ENCODE measurements around the gene CLEC3B. TPM values are rescaled to one million over a fixed set of nuclear protein-coding genes. Genes with fewer than 3 reads are reported as not detected.

CLEC3B gene
- total and polyA plus RNA-seq, 2 donors (not counting 1 experiment from before 2014, with no cell fraction given): 0.82 TPM; not detected in 1

DNA sequence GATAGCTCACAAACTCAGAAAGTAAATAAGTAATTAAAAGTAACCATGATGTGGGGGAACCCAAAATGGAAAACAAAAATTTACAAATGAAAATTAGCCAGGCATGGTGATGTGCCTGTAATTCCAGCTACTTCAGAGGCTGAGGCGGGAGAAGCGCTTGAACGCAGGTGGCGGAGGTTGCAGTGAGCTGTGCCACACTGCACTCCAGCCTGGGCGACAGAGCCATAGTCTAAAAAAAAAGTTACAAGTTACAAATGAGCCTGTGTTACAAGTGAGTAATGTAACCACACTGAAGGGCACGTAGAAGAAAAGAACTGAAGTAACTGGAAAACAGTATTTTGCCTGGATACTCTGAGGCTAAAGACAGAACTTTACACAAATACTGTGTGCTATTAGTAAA is 38.8 kb upstream of the CLEC3B start:
- no peak overlapping the region for H3K4me3 ChIP-seq (ENCODE audit: control extremely low read depth in 1 of 5, extremely low read depth in 1 of 5, insufficient read depth in 1 of 5, low read depth in 2 of 5, low read length in 4 of 5)
- no peak overlapping the region for H2AFZ ChIP-seq (ENCODE audit: insufficient read depth, low read depth, low read length, poor library complexity, severe bottlenecking)
- Mint-ChIP-seq H3K27me3 (no peaks in the 10 kb centered on the region), H3K9me3 (ENCODE audit: insufficient read depth) (no peaks in the 10 kb centered on the region), H3K27ac (no peak overlapping the region), H3K4me1 (peaks cover 19% of the 10 kb centered on the region), H3K4me3 (no peak overlapping the region)
- ATAC-seq (ENCODE audit: low read depth): no peak
- no peak overlapping the region for H3K27ac ChIP-seq (ENCODE audit: low read length in 2 of 2)
- 89% methylated on average over 5 of the region's 6 CpGs for WGBS (ENCODE audit: insufficient coverage)
- H3K9ac ChIP-seq (ENCODE audit: low read length): no peak overlapping the region
- peaks cover 50% of the 10 kb centered on the region for H4K20me1 ChIP-seq (ENCODE audit: control insufficient read depth, insufficient read depth, low read length, poor library complexity, severe bottlenecking)
- H3K4me2 ChIP-seq (replicated peaks; ENCODE audit: low read depth, low read length, poor library complexity, severe bottlenecking): no peak overlapping the region
- ChIA-PET CTCF (interaction anchor here (0.6 to 1.6 kb wide), 5 partner anchors 8 to 649 kb away, joined by 3 to 8 read pairs (median 3); partner anchors contain the start of genes EXOSC7 and ZDHHC3), POLR2A (no interaction called here)
- TF ChIP-seq, protein P1, sequence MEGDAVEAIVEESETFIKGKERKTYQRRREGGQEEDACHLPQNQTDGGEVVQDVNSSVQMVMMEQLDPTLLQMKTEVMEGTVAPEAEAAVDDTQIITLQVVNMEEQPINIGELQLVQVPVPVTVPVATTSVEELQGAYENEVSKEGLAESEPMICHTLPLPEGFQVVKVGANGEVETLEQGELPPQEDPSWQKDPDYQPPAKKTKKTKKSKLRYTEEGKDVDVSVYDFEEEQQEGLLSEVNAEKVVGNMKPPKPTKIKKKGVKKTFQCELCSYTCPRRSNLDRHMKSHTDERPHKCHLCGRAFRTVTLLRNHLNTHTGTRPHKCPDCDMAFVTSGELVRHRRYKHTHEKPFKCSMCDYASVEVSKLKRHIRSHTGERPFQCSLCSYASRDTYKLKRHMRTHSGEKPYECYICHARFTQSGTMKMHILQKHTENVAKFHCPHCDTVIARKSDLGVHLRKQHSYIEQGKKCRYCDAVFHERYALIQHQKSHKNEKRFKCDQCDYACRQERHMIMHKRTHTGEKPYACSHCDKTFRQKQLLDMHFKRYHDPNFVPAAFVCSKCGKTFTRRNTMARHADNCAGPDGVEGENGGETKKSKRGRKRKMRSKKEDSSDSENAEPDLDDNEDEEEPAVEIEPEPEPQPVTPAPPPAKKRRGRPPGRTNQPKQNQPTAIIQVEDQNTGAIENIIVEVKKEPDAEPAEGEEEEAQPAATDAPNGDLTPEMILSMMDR (IDR thresholded peaks at IDR 0.05): no peak
- TF ChIP-seq EZH2 (IDR thresholded peaks at IDR 0.05; ENCODE audit: borderline replicate concordance, insufficient read depth, low read depth, low read length, poor library complexity, severe bottlenecking): no peak
- intact Hi-C loops (cut with micrococcal nuclease): no loop called here
- DNase-seq: no peak
- peaks cover 0 to 28% of the 10 kb centered on the region in 2 experiments for H3K36me3 ChIP-seq (replicated peaks in 1 of 2; ENCODE audit: control extremely low read depth in 1 of 2, control insufficient read depth in 1 of 2, extremely low read depth in 1 of 2, insufficient read depth in 2 of 2, low read length in 1 of 2)
- peaks cover 38% of the 10 kb centered on the region for H3K79me2 ChIP-seq (ENCODE audit: control insufficient read depth, insufficient read depth, low read length)
- peaks cover 18 to 22% of the 10 kb centered on the region in 2 donors for H3K4me1 ChIP-seq (ENCODE audit: control insufficient read depth in 2 of 2, insufficient read depth in 2 of 2, low read length in 2 of 2)
- no peaks in the 10 kb centered on the region for H3K9me3 ChIP-seq (ENCODE audit: control extremely low read depth in 1 of 3, control insufficient read depth in 2 of 3, insufficient read depth in 1 of 3, low read length in 2 of 3)
- H3K27me3 ChIP-seq (replicated peaks in 1 of 4; ENCODE audit: control extremely low read depth in 1 of 4, control insufficient read depth in 3 of 4, insufficient read depth in 4 of 4, low read length in 3 of 4): no peaks in the 10 kb centered on the region

DNA sequence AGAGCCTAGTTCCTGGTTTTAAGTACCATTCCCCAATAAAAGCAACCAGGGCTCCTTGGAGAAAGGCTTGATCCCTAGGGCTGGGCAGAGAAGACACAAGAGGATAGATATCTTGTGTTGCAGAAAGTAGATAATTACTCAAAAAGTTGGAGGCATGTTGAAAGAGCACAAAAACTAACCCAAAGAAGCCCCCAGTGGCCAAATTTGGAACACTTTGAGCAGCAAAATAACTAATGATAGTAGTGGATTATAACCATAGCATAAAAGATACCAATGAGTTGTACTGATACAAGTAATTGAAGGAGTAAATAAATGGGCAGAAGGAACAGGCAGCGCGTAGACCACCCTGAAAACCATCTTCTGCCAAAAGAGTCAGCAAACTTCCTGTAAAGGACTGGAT is 38.0 kb upstream of the CLEC3B start:
- no peaks in the 10 kb centered on the region for H3K27me3 ChIP-seq (replicated peaks in 1 of 4; ENCODE audit: control extremely low read depth in 1 of 4, control insufficient read depth in 3 of 4, insufficient read depth in 4 of 4, low read length in 3 of 4)
- Mint-ChIP-seq H3K9me3 (ENCODE audit: insufficient read depth) (no peaks in the 10 kb centered on the region), H3K27me3 (no peaks in the 10 kb centered on the region), H3K4me1 (peaks cover 12% of the 10 kb centered on the region), H3K4me3 (no peak overlapping the region), H3K27ac (no peak overlapping the region)
- no peak for DNase-seq
- ChIA-PET POLR2A (no interaction called here), CTCF (interaction anchor here (0.6 to 1.4 kb wide), 4 partner anchors 9 to 650 kb away, joined by 3 to 4 read pairs (median 3); no protein-coding TSS in a partner anchor)
- H3K4me1 ChIP-seq (ENCODE audit: control insufficient read depth in 2 of 2, insufficient read depth in 2 of 2, low read length in 2 of 2): peaks cover 15% of the 10 kb centered on the region in 2 donors
- no peak for ATAC-seq (ENCODE audit: low read depth)
- H3K4me2 ChIP-seq (replicated peaks; ENCODE audit: low read depth, low read length, poor library complexity, severe bottlenecking): no peak overlapping the region
- H3K79me2 ChIP-seq (ENCODE audit: control insufficient read depth, insufficient read depth, low read length): peaks cover 31% of the 10 kb centered on the region
- peaks cover 52% of the 10 kb centered on the region for H4K20me1 ChIP-seq (ENCODE audit: control insufficient read depth, insufficient read depth, low read length, poor library complexity, severe bottlenecking)
- intact Hi-C loops (cut with micrococcal nuclease): no loop called here
- H2AFZ ChIP-seq (ENCODE audit: insufficient read depth, low read depth, low read length, poor library complexity, severe bottlenecking): no peak overlapping the region
- TF ChIP-seq, protein P1 (IDR thresholded peaks at IDR 0.05): peak; percentile 64
- TF ChIP-seq EZH2 (IDR thresholded peaks at IDR 0.05; ENCODE audit: borderline replicate concordance, insufficient read depth, low read depth, low read length, poor library complexity, severe bottlenecking): no peak
- no peaks in the 10 kb centered on the region for H3K9me3 ChIP-seq (ENCODE audit: control extremely low read depth in 1 of 3, control insufficient read depth in 2 of 3, insufficient read depth in 1 of 3, low read length in 2 of 3)
- H3K4me3 ChIP-seq (ENCODE audit: control extremely low read depth in 1 of 5, extremely low read depth in 1 of 5, insufficient read depth in 1 of 5, low read depth in 2 of 5, low read length in 4 of 5): no peak overlapping the region
- H3K9ac ChIP-seq (ENCODE audit: low read length): no peak overlapping the region
- H3K36me3 ChIP-seq (replicated peaks in 1 of 2; ENCODE audit: control extremely low read depth in 1 of 2, control insufficient read depth in 1 of 2, extremely low read depth in 1 of 2, insufficient read depth in 2 of 2, low read length in 1 of 2): peaks cover 0 to 25% of the 10 kb centered on the region in 2 experiments
- H3K27ac ChIP-seq (ENCODE audit: low read length in 2 of 2): no peak overlapping the region
- no CpG with 5 or more reads among the region's 2 CpGs for WGBS (ENCODE audit: insufficient coverage)

Data from B cell (primary cell).